ENCODE measurements around the gene WHRN. TPM values are rescaled to one million over a fixed set of nuclear protein-coding genes. Genes with fewer than 3 reads are reported as not detected.

WHRN gene
- total RNA-seq, 4 donors from 2014 or later, result 5.4 to 23.6 (median 8.5) TPM

DNA sequence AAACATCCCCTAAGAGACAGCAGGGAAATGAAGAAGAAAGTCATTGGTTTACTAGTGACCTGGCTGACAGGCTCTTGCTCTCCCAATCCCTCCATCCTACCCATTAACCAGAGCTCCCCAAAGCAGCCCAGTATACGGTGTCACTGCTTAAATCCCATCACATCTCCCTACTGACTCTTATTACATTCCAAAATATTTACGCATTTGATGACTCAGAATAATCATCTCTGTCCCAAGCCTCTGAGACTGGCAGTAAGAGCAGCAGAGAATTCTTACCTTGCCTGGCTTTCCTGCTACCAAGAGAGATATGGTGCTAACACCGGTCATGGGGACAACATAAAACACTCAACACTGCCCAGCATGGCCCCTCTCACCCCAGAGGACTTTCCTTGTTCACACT, 20.2 kb upstream of the WHRN start:
- peaks cover 0 to 4% (median 0%) of the 10 kb centered on the region in 4 donors for H3K4me1 ChIP-seq
- no peaks in the 10 kb centered on the region for H3K9me3 ChIP-seq
- DNase-seq, result no peak
- no peak for TF ChIP-seq EP300 (IDR thresholded peaks at IDR 0.05; ENCODE audit: low read depth)
- TF ChIP-seq, protein P1, sequence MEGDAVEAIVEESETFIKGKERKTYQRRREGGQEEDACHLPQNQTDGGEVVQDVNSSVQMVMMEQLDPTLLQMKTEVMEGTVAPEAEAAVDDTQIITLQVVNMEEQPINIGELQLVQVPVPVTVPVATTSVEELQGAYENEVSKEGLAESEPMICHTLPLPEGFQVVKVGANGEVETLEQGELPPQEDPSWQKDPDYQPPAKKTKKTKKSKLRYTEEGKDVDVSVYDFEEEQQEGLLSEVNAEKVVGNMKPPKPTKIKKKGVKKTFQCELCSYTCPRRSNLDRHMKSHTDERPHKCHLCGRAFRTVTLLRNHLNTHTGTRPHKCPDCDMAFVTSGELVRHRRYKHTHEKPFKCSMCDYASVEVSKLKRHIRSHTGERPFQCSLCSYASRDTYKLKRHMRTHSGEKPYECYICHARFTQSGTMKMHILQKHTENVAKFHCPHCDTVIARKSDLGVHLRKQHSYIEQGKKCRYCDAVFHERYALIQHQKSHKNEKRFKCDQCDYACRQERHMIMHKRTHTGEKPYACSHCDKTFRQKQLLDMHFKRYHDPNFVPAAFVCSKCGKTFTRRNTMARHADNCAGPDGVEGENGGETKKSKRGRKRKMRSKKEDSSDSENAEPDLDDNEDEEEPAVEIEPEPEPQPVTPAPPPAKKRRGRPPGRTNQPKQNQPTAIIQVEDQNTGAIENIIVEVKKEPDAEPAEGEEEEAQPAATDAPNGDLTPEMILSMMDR (IDR thresholded peaks at IDR 0.05), result no peak
- TF ChIP-seq POLR2A (IDR thresholded peaks at IDR 0.05), result no peak
- no peak for TF ChIP-seq POLR2AphosphoS5 (IDR thresholded peaks at IDR 0.05)
- H3K4me3 ChIP-seq, result no peak overlapping the region
- WGBS, 2 donors (ENCODE audit: low coverage in 1 of 2), result 63 to 74% methylated on average over 2 to 3 of the region's 3 CpGs
- H3K36me3 ChIP-seq, result no peaks in the 10 kb centered on the region
- intact Hi-C loops (cut with DNase I; ENCODE audit: low total_unique reads), result no loop called here
- no peak overlapping the region for H3K27ac ChIP-seq
- H3K27me3 ChIP-seq, result no peaks in the 10 kb centered on the region
- in situ Hi-C loops (cut with MboI; ENCODE audit: low pct_ligation_motif_present in 1 of 4, low pct_unique_long_range_greater_than_20kb in 1 of 4, low sequenced_read_pairs in 3 of 4), result no loop called here

DNA sequence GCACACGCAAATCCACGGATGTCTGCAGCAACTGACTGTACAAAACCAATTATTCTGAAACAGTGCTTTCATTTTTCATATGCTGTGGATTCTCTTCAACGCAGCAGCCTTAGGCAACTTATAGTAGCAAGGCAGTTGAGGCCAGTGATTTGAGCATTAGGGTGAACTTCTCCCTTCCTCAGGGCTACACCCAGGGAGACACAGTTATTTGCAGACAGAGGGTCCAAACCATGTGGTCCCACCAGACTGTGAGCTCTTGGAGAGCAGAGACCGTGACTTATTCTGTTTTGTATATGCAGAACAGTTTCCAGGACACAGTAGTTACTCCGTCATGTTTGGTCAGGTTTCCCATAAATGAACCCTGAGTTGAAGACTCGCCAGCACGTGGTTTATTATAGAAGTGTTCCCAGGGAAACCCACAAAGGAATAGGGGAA, 19.0 kb upstream of the WHRN start:
- in situ Hi-C loops (cut with MboI; ENCODE audit: low pct_ligation_motif_present in 1 of 4, low pct_unique_long_range_greater_than_20kb in 1 of 4, low sequenced_read_pairs in 3 of 4) (no loop called here), intact Hi-C loops (cut with DNase I; ENCODE audit: low total_unique reads) (no loop called here)
- no peaks in the 10 kb centered on the region for H3K27me3 ChIP-seq
- H3K9me3 ChIP-seq, result no peaks in the 10 kb centered on the region
- TF ChIP-seq POLR2A (IDR thresholded peaks at IDR 0.05), result no peak
- TF ChIP-seq, protein P1 (IDR thresholded peaks at IDR 0.05), result no peak
- TF ChIP-seq EP300 (IDR thresholded peaks at IDR 0.05; ENCODE audit: low read depth), result peak; percentile 42
- TF ChIP-seq POLR2AphosphoS5 (IDR thresholded peaks at IDR 0.05), result no peak
- DNase-seq, result no peak
- no peak overlapping the region for H3K4me3 ChIP-seq
- H3K36me3 ChIP-seq, result no peaks in the 10 kb centered on the region
- 23 to 62% methylated on average over 4 to 7 of the region's 7 CpGs for WGBS, 2 donors (ENCODE audit: low coverage in 1 of 2)
- H3K4me1 ChIP-seq, result peaks cover 0 to 4% (median 0%) of the 10 kb centered on the region in 4 donors
- H3K27ac ChIP-seq, result peak overlapping the region; percentile 26 to 64 (median 44)

DNA sequence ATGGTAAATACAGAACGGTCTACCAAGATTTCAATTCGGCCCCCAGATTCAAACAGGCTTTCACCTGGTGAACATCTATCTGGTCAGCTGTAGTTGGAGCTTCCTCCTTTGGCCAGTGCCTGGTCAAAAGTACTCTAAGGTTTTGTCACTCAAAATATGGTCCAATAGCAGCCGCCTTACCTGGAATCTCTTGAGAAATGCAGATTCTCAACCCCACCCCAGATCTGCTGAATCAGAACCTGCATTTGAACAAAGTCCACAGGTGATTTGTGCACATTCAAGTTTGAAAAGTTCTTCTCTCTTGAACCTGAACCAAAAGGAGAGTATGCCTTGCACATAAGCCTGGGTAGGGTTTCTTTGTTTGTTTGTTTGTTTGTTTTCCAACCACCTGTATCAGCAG, 17.6 kb upstream of the WHRN start:
- WGBS, 2 donors (ENCODE audit: low coverage in 1 of 2), result 70 to 80% methylated on average over 2 to 3 of the region's 3 CpGs
- intact Hi-C loops (cut with DNase I; ENCODE audit: low total_unique reads), result no loop called here
- TF ChIP-seq POLR2AphosphoS5 (IDR thresholded peaks at IDR 0.05) (no peak), EP300 (IDR thresholded peaks at IDR 0.05; ENCODE audit: low read depth) (no peak), POLR2A (IDR thresholded peaks at IDR 0.05) (no peak)
- TF ChIP-seq, protein P1 (IDR thresholded peaks at IDR 0.05), result no peak
- Histone ChIP-seq H3K27ac (no peak overlapping the region), H3K4me1 (peaks cover 0 to 4% (median 0%) of the 10 kb centered on the region in 4 donors), H3K9me3 (no peaks in the 10 kb centered on the region), H3K27me3 (no peaks in the 10 kb centered on the region), H3K36me3 (no peaks in the 10 kb centered on the region), H3K4me3 (no peak overlapping the region)
- no peak for DNase-seq
- in situ Hi-C loops (cut with MboI; ENCODE audit: low pct_ligation_motif_present in 1 of 4, low pct_unique_long_range_greater_than_20kb in 1 of 4, low sequenced_read_pairs in 3 of 4), result no loop called here

DNA sequence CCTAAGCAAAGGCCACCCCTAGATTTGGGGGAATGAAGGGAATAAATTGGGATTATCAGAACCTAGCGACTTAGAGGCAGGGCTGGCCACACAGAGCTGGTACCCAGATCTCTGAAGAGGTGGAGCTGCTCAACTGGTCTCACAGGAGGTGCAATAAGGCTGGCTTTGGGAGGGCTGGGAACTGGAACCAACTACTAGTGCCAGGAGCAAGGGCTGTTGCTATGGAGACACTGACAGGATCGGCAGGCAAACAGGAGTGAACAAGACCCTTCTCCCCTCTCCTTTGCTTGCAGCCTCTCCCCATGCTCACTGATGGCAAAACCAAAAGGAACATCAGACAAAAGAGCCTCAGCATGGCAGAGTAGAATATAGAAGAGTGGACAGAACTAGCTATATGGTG, 17.0 kb upstream of the WHRN start:
- peaks cover 0 to 4% (median 0%) of the 10 kb centered on the region in 4 donors for H3K4me1 ChIP-seq
- TF ChIP-seq POLR2AphosphoS5 (IDR thresholded peaks at IDR 0.05) (no peak), POLR2A (IDR thresholded peaks at IDR 0.05) (no peak), EP300 (IDR thresholded peaks at IDR 0.05; ENCODE audit: low read depth) (no peak)
- TF ChIP-seq, protein P1 (IDR thresholded peaks at IDR 0.05), result no peak
- no peaks in the 10 kb centered on the region for H3K9me3 ChIP-seq
- H3K27ac ChIP-seq, result no peak overlapping the region
- in situ Hi-C loops (cut with MboI; ENCODE audit: low pct_ligation_motif_present in 1 of 4, low pct_unique_long_range_greater_than_20kb in 1 of 4, low sequenced_read_pairs in 3 of 4), result no loop called here
- WGBS, 2 donors (ENCODE audit: low coverage in 1 of 2), result 36 to 80% methylated on average over 1 to 2 of the region's 2 CpGs
- DNase-seq, result no peak
- no peaks in the 10 kb centered on the region for H3K27me3 ChIP-seq
- no peaks in the 10 kb centered on the region for H3K36me3 ChIP-seq
- intact Hi-C loops (cut with DNase I; ENCODE audit: low total_unique reads), result no loop called here
- H3K4me3 ChIP-seq, result no peak overlapping the region

Measured in transverse colon (tissue), 4 donors.